OCI-LY3 (cell line): ENCODE data around the gene ZFR2.

Experiments used
- EZH2phosphoT487 ChIP-seq: fragments of 200-600 bp; shearing (Covaris generic); IDR thresholded peaks from 2 replicates; pipeline ENCODE4 v1.6.1; 2018; ENCODE audit warnings: antibody characterized with exemption, mixed run types, low read depth
- TF ChIP-seq, protein P1 (sequence below): fragments of 200-600, 300-600 bp; sonication (generic); IDR thresholded peaks from 2 replicates; pipeline ENCODE4 v1.5.1; 2014; ENCODE audit warnings: antibody characterized with exemption, low read length, low read depth

DNA sequence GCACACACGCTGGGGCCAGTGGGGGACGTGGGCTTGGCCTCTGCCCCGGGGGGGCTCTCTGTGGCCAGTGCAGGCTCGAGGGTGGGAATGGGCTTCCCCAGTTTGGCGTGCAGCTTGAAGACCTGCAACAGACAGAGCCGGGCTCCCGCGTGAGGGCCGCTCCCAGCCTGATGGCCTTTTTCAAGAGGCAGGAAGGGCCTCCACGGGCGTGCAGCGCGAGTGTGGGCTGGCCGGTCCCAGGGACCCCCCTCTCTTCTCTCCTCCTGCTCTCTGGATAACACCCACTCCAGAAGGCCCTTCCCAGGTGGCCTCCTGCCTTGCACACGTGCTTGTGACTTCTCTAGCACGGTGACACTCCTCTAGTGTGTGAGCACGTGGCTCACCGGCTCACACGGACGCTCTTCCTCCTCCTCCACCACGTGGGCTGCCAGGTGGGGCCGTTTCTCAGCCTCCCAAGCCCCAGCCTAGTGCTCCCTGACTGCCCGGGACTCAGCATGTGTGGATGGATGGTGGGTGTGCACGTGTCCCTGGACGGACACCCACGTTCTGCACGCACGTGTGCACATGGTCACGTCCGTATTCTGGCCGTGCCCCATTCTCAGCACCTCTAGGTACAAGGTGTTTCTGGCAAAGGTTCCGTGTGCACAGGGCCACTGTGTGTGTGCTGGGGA is 43.4 kb downstream of the ZFR2 start:
- TF ChIP-seq, protein P1, sequence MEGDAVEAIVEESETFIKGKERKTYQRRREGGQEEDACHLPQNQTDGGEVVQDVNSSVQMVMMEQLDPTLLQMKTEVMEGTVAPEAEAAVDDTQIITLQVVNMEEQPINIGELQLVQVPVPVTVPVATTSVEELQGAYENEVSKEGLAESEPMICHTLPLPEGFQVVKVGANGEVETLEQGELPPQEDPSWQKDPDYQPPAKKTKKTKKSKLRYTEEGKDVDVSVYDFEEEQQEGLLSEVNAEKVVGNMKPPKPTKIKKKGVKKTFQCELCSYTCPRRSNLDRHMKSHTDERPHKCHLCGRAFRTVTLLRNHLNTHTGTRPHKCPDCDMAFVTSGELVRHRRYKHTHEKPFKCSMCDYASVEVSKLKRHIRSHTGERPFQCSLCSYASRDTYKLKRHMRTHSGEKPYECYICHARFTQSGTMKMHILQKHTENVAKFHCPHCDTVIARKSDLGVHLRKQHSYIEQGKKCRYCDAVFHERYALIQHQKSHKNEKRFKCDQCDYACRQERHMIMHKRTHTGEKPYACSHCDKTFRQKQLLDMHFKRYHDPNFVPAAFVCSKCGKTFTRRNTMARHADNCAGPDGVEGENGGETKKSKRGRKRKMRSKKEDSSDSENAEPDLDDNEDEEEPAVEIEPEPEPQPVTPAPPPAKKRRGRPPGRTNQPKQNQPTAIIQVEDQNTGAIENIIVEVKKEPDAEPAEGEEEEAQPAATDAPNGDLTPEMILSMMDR, result no peak
- no peak for TF ChIP-seq EZH2phosphoT487
